Measurements from ENCODE around the gene B3GAT3. TPM values are rescaled to one million over a fixed set of nuclear protein-coding genes. Genes with fewer than 3 reads are reported as not detected.

B3GAT3 gene
- 41.2 to 52.1 TPM (median 49.3 TPM) in 5 replicates for total RNA-seq (2022; extraction: Qiagen RNA extraction)

DNA sequence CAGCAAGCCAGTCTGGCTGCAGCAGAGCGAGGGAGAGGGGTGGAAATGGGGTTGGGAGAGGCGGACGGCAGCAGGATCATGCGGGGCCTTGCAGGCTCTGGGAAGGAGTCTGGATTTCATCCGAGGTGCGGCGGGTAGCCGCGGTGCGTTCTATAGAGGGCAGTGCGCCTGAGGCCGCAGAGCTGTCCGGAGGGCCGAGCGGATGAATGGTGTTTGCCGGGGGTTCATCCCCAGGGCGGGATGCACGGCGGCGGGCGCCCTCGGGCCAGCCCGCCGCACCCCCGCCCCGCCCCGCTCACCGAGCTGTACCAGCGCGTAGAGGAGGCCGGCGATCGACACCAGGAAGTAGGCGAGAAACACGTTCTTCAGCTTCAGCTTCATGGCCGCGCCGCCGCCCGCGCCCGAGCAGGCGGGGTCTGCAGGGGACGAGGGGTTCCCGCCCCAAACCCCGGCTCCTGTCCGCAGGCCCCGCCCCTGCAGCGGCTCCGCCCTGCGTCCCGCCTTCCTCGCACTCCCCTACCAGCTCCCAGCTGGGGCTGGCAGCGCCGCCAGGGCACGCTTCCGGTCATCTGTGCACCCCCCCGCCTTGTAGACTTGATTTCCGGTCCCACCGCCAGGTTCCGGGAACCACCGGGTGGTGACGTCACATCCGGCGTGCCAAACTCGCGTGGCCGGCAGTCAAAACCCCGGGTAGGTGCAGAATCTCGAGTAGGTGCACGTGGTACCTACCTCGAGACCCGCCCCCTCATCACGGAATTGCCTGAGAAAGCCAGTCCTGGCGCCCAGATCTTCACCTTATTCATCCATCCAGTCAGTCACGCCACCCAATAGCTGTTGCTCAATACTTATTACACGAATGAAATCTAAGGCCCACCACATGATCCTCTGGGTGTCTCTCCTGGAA, at the start of gene B3GAT3:
Gene B3GAT3, minus strand, starts transcription at position 420 of the 904 bp plus-strand sequence. Its CDS starts 39 bp downstream, at position 381.

DNA sequence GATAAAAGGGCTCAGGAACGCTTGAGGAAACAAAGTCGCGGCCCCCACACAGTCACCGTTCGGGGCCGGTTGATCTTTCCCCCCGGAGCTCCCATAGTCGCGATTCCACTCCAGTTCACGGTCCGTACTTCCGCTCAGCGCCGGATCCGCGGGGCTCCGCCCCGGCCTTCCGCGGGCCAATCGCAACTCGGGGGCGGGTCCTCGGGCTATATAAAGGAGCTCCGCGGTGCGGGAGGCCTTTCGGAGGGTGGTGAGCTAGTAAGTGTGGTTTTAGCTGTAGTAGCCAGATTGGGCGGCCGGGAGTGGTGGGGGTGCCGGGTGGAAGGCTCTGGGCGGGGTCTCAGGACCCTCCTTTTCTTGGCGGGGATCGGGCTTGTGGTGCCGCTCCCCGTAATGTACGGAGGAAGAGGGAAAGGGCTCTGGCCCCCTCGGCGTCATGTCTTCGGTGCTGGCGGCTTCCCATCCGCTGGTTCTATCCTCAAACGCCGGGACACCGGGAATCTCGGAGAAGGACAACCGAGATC, 43.4 kb upstream of the B3GAT3 start, which contains the start of the genes C11orf98 and CSKMT:
Gene C11orf98, minus strand, starts transcription at position 136 of the 524 bp plus-strand sequence. Its CDS starts 41 bp downstream, at position 95.
Gene CSKMT, plus strand, starts transcription at position 238 of the 524 bp plus-strand sequence. CDS start 568 bp downstream, outside the sequence.

DNA sequence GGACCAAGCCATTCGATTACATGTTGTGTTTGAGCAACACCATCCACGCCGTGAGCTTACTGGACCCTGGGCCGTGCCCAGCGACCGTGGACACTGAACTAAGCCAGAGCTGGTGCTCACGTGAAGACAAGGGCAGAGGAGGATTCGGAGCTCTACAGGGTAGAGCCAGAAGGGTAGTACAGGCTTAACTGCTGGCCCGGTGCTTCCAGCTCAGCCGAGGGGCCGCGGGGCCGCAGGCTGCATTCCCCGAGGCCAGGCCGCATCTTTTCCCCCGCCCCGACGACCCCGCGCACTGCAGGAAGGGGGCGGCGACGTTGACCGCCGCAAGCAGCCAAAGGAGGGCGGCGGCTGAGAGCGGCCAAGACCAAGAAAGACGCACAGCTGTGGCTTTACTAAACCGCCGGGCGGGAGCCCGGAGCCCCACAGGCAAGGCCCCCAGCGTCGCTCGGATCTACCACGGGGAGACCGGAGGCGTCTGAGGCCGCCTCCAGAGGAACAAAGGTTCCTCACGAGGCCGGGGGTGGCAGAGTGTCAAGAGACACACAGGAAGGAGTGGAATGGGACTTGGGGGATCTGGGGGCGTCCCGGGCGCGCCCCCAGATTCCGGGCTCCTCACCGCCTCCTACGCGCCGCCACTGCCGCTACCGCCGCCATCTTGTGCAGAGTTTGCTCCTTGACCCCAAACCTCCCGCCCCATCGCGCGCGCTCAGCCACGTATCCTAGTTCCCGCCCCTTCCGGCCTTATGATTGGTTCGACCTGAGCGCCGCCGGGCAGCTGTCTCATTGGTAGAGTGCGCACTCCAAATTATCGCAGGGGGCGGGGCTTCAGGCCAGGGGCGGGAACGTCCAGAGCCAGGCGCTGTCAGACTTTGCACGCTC, 24.4 kb upstream of the B3GAT3 start, which contains the start of gene GANAB:
Gene GANAB, minus strand, starts transcription at position 668 of the 879 bp plus-strand sequence. Its CDS starts 14 bp downstream, at position 654.

DNA sequence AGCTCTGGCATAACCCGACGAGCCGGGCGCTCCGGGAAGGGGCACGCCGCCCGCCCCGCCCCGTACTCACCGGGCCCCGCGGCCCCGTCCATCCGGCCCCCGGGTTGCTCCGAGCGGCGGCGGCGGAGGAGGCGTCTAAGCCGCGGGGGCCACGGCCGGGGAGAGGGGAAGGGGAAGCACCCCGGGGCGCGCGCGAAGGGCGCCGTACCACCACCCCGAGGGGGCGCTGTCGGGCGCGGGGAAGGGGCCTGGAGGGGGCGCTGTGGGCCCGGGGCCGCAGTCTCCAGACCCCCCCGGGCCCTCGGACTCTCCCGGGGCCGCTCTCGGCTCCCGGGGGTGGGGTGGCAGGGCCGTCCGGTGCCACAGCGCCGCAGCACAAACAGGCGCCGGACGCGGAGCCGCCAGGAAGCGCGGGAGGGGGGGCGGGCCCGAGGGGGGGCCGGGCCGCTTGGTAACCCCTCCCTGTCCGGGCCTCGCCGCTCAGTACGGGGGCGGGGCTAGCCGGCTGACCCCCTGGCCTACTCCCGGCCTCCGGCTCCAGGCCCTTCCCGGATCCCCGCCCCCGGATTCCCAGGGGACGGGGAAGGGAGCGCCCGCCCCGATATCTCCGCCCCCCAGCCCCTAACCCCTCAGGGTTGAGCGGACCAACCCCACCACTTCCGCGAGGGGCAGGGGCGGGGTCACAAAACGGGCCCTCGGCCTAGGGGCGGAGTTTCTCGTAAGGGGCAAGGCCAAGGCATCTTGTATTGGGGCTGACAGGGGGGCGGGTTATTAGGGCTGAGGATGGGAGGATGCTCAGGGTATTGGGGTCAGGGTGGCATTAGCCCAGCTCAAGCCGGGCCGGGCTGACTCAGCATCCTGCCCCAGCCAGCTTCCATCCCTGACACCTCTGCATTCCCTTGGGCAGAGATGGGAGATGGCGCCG, 9.2 kb downstream of the B3GAT3 start, which contains the start of the genes EML3 and ROM1:
Gene EML3, minus strand, starts transcription at position 410 of the 925 bp plus-strand sequence. Its CDS starts 318 bp downstream, at position 92.
Gene ROM1, plus strand, starts transcription at position 892 of the 925 bp plus-strand sequence. Its CDS starts 25 bp downstream, at position 917.

DNA sequence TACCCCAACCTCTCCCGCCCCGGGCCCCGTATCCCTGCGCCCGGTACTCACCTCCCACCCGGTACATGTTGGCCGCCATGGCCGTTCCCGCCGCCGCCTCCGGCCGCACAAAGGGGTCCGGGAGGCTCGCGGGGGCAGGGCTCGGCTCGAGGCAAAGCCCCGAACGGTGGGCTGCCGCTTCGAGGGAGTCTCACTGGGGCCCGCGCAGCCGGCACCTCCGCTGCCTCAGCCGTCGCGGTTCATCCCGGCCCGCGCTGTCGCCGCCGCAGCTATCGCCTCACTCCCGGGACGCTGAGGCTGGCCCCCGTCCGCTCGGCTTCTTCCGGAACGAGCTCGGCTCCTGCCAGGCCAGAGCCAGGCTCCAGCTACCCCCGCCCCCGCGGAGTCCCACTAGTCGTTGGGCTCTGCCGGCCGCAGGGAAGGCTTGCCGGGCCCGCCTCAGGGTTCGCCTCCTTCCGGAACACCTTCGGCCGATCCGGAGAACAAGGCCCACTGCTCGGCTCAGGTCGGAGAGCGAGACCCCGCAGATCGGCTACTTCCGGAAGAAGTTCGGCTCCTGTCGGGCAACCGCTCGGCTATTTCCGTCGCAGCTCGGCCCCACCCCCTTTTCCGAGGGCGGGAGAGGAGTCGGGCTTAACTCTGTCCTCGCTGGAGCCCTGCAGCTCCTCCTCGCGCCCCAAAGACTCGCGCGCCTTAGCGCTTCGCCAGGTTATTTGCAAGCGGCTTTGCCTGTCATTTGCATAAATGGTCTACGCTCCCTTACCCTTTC, 20.2 kb downstream of the B3GAT3 start, which contains the start of gene MTA2:
Gene MTA2, minus strand, starts transcription at position 494 of the 769 bp plus-strand sequence. Its CDS starts 415 bp downstream, at position 79.

DNA sequence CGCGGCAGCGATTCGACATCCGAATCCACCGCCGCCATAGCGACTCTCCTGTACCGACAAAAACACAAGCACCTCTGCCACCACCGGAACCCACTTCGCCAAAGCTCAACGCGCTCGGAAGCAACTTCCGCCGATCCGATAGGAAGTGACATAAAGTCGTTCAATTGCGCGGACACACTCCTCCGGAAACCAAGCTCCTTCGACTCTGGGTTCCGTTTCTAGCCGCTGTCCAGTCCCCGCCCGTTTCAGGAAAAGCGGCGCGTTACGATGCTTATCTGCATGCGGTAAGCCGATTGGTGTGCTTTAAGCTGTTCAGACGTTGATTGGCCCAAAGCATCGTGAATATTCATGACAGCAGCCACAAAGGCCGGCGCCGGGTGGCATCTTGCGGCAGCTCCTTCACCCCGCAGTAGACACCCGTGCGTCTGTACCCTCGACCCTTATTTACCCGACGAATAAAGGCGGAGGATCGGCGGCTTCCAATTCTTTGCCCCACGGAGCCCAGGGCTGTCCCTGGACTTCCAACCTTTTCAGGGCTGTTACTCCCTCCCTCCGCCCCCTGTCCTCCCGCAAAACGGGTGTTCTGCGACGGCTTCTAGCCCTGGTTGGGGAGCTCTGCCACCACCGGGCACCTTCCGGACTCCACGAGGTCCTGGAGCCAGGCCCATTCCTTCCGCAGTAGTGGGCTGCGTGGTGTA, 30.2 kb downstream of the B3GAT3 start, which contains the start of gene TUT1:
Gene TUT1, minus strand, starts transcription at position 76 of the 698 bp plus-strand sequence. Its CDS starts 38 bp downstream, at position 38.

DNA sequence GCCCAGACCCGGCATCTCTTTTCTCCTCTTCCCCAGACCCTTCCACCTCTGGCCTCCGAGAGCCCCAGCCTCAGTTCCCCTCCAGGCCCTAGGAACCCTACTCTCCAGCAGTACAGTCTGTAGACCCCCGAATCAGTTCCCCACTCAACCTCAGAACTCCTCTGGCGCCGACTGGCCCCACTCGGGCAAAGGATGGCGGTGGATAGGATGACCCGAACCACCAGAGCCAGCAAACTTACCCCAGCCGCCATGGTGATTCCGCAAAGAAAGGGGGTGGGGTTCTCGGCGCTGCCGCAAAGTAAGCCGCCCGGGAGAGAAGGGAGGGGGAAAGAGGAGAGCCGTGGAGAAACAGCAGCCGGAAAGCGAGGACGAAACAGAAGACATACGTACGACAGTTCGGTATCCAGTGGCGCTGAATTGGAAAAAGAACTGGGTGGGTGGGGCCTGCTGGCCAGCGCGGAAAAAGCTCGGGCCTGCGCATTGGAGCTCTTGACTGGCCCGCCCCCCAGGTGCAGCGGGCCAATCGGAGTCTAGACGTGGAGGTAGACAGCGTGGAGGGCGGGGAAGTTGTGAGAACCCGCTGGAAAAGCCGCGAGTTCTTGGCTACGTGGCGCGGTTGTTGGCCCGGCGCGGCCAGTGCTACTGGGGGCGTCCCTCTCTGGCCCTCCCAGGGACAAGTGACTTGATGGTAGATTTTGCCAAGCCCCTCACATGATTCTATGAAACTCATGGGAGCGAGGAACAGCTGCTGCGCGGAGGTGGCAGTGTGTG, 48.0 kb downstream of the B3GAT3 start, which contains the start of gene EEF1G:
Gene EEF1G, minus strand, starts transcription at position 300 of the 771 bp plus-strand sequence. Its CDS starts 49 bp downstream, at position 251.

Other genes starting within 250 kb of the B3GAT3 start
- gene SCGB1A1, start 203.0 kb downstream of the B3GAT3 start, total RNA-seq (2022; extraction: Qiagen RNA extraction) = 0.27 to 0.32 TPM in 2 of 5 replicates, not detected in the others
- 298 to 478 TPM (median 418 TPM) in 5 replicates for gene AHNAK, start 75.2 kb downstream of the B3GAT3 start, total RNA-seq (2022; extraction: Qiagen RNA extraction)
- 1,895 to 2,114 TPM (median 2,034 TPM) in 5 replicates for gene EEF1G, start 48.1 kb downstream of the B3GAT3 start, total RNA-seq (2022; extraction: Qiagen RNA extraction)
- gene TUT1, start 30.5 kb downstream of the B3GAT3 start, total RNA-seq (2022; extraction: Qiagen RNA extraction) = 11.1 to 16.9 TPM (median 16.6 TPM) in 5 replicates
- 83.2 to 93.3 TPM (median 89.9 TPM) in 5 replicates for gene MTA2, start 20.1 kb downstream of the B3GAT3 start, total RNA-seq (2022; extraction: Qiagen RNA extraction)
- 18.3 to 23.6 TPM (median 20.4 TPM) in 5 replicates for gene EML3, start 9.2 kb downstream of the B3GAT3 start, total RNA-seq (2022; extraction: Qiagen RNA extraction)
- 3.6 to 4.4 TPM (median 4.0 TPM) in 5 replicates for gene ROM1, start 8.7 kb downstream of the B3GAT3 start, total RNA-seq (2022; extraction: Qiagen RNA extraction)
- gene GANAB, start 24.6 kb upstream of the B3GAT3 start, total RNA-seq (2022; extraction: Qiagen RNA extraction) = 221 to 274 TPM (median 265 TPM) in 5 replicates
- gene INTS5, start 31.3 kb upstream of the B3GAT3 start, total RNA-seq (2022; extraction: Qiagen RNA extraction) = 15.9 to 21.7 TPM (median 21.2 TPM) in 5 replicates
- gene C11orf98, start 43.2 kb upstream of the B3GAT3 start, total RNA-seq (2022; extraction: Qiagen RNA extraction) = 125 to 142 TPM (median 131 TPM) in 5 replicates
- gene CSKMT, start 43.3 kb upstream of the B3GAT3 start, total RNA-seq (2022; extraction: Qiagen RNA extraction) = 10.5 to 13.3 TPM (median 12.2 TPM) in 5 replicates
- 27.6 to 33.4 TPM (median 28.9 TPM) in 5 replicates for gene UQCC3, start 49.7 kb upstream of the B3GAT3 start, total RNA-seq (2022; extraction: Qiagen RNA extraction)
- gene LBHD1, start 50.3 kb upstream of the B3GAT3 start, total RNA-seq (2022; extraction: Qiagen RNA extraction) = 3.8 to 5.2 TPM (median 3.9 TPM) in 5 replicates
- 103 to 120 TPM (median 115 TPM) in 5 replicates for gene UBXN1, start 57.1 kb upstream of the B3GAT3 start, total RNA-seq (2022; extraction: Qiagen RNA extraction)
- 0.08 to 0.13 TPM (median 0.09 TPM) in 3 of 5 replicates, not detected in the others for gene LRRN4CL, start 67.5 kb upstream of the B3GAT3 start, total RNA-seq (2022; extraction: Qiagen RNA extraction)
- 59.4 to 73.9 TPM (median 62.6 TPM) in 5 replicates for gene BSCL2, start 85.4 kb upstream of the B3GAT3 start, total RNA-seq (2022; extraction: Qiagen RNA extraction)
- not detected in 5 replicates for gene GNG3, start 85.7 kb upstream of the B3GAT3 start, total RNA-seq (2022; extraction: Qiagen RNA extraction)
- gene HNRNPUL2, start 105.5 kb upstream of the B3GAT3 start, total RNA-seq (2022; extraction: Qiagen RNA extraction) = 40.5 to 45.2 TPM (median 43.3 TPM) in 5 replicates
- gene TTC9C, start 106.5 kb upstream of the B3GAT3 start, total RNA-seq (2022; extraction: Qiagen RNA extraction) = 25.1 to 36.7 TPM (median 32.3 TPM) in 5 replicates
- 1.5 to 2.2 TPM (median 1.8 TPM) in 5 replicates for gene ZBTB3, start 132.2 kb upstream of the B3GAT3 start, total RNA-seq (2022; extraction: Qiagen RNA extraction)
- gene POLR2G, start 139.6 kb upstream of the B3GAT3 start, total RNA-seq (2022; extraction: Qiagen RNA extraction) = 156 to 166 TPM (median 160 TPM) in 5 replicates
- 9.1 to 14.5 TPM (median 12.5 TPM) in 5 replicates for gene TAF6L, start 149.4 kb upstream of the B3GAT3 start, total RNA-seq (2022; extraction: Qiagen RNA extraction)
- gene TMEM179B, start 165.4 kb upstream of the B3GAT3 start, total RNA-seq (2022; extraction: Qiagen RNA extraction) = 67.1 to 85.0 TPM (median 82.1 TPM) in 5 replicates
- 18.9 to 27.6 TPM (median 24.8 TPM) in 5 replicates for gene TMEM223, start 170.0 kb upstream of the B3GAT3 start, total RNA-seq (2022; extraction: Qiagen RNA extraction)
- 38.9 to 55.9 TPM (median 54.3 TPM) in 5 replicates for gene NXF1, start 183.5 kb upstream of the B3GAT3 start, total RNA-seq (2022; extraction: Qiagen RNA extraction)
- gene STX5, start 210.1 kb upstream of the B3GAT3 start, total RNA-seq (2022; extraction: Qiagen RNA extraction) = 17.7 to 24.7 TPM (median 22.9 TPM) in 5 replicates
- gene TEX54, start 210.9 kb upstream of the B3GAT3 start, total RNA-seq (2022; extraction: Qiagen RNA extraction) = not detected in 5 replicates
- 71.5 to 83.6 TPM (median 80.3 TPM) in 5 replicates for gene WDR74, start 217.6 kb upstream of the B3GAT3 start, total RNA-seq (2022; extraction: Qiagen RNA extraction)

Data from A549 treated with dexamethasone at 1 μM for 4 hours (cell line).